HG03439 (cell line): Measurements from ENCODE around the gene NFS1.
"Not testable (repeated sequence)": the region's sequence is repeated elsewhere in the genome, so short reads cannot be mapped to it uniquely, and the experiment has no call there.

Source experiments
- ATAC-seq: cut with Tn5 transposase; IDR thresholded peaks from one replicate; pipeline ENCODE4 v1.9.1; 2021; ENCODE audit warnings: mild to moderate bottlenecking, moderate library complexity; ENCODE audit not compliant: unreplicated experiment

The NFS1 gene

GRCh38 chr20:35699127-35699956, at the start of gene NFS1, which contains the start of gene ROMO1:
Gene NFS1 (minus strand): TSS chr20:35699352. CDS start chr20:35699288, 64 bp downstream.
Gene ROMO1 (plus strand): TSS chr20:35699405. CDS start chr20:35699633, 228 bp downstream.
- peak; percentile 70 for ATAC-seq

GRCh38 chr20:35744492-35744841, 45.3 kb upstream of the NFS1 start:
- ATAC-seq: not testable (repeated sequence)

GRCh38 chr20:35743693-35744491, 44.7 kb upstream of the NFS1 start:
- no peak for ATAC-seq

GRCh38 chr20:35742741-35743523, 43.8 kb upstream of the NFS1 start:
- no peak for ATAC-seq

GRCh38 chr20:35741892-35742740, 43.0 kb upstream of the NFS1 start, which contains the start of gene RBM39:
Gene RBM39 (minus strand): TSS chr20:35742260. CDS start chr20:35740874, 1,386 bp downstream.
- peak; percentile 85 for ATAC-seq

GRCh38 chr20:35739294-35740163, 40.4 kb upstream of the NFS1 start:
- ATAC-seq: no peak

GRCh38 chr20:35738410-35739179, 39.4 kb upstream of the NFS1 start:
- no peak for ATAC-seq

GRCh38 chr20:35737865-35738333, 38.7 kb upstream of the NFS1 start:
- no peak for ATAC-seq

- no peak for ATAC-seq
Measured at GRCh38 chr20:35735826-35736470, 36.8 kb upstream of the NFS1 start.

GRCh38 chr20:35734777-35735649, 35.9 kb upstream of the NFS1 start:
- no peak for ATAC-seq

GRCh38 chr20:35734374-35734773, 35.2 kb upstream of the NFS1 start:
- ATAC-seq: no peak

- no peak for ATAC-seq
Measured at GRCh38 chr20:35732644-35732982, 33.5 kb upstream of the NFS1 start.

GRCh38 chr20:35731862-35732643, 32.9 kb upstream of the NFS1 start:
- no peak for ATAC-seq

GRCh38 chr20:35731469-35731788, 32.3 kb upstream of the NFS1 start:
- ATAC-seq: no peak

GRCh38 chr20:35730583-35731468, 31.7 kb upstream of the NFS1 start:
- ATAC-seq: no peak
